Measurements from ENCODE around the gene TRPT1.
A peak's percentile ranks its signal among the peaks of the same experiment; 100 is the strongest.

DNA sequence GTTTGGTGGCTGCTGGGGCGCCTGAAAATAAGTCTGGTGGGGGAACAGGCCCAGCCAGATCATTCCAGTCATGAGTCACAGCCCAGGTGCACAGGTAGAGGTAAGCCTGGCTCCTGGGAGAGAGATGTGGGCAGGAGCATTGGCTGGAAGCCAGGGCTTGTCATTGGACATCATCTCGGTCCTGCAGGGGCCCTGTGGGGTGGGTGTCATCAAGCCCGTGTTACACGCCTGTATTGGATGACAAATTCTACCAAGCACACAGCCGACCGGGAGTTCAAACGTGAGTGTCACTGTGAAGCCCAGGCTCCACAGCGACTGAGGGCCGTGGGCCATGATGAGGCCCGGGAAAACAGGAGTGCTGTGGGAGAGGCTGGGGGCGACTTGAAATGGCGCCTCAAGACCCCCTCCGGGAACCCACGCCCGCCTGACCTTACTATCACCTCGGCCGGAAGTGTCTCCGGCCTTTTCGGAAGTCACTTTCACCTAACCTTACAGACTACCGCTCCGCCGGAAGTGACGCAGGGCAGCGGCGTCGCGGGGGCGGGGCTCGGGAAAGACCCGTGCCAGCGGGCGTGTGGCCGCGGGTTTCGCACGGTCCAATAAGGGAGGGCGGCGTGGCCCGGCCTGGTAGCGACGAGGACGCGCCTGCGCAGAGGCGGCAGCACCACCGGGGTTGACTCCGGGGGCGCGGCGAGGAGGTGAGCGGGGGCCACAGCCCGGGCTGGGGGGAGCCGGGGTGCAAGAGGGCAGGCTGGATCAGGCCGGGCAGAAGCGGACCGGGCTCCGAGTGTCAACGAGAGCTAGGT lies 14.7 kb upstream of the TRPT1 start, which contains the start of gene FKBP2:
- TF ChIP-seq, protein P1, sequence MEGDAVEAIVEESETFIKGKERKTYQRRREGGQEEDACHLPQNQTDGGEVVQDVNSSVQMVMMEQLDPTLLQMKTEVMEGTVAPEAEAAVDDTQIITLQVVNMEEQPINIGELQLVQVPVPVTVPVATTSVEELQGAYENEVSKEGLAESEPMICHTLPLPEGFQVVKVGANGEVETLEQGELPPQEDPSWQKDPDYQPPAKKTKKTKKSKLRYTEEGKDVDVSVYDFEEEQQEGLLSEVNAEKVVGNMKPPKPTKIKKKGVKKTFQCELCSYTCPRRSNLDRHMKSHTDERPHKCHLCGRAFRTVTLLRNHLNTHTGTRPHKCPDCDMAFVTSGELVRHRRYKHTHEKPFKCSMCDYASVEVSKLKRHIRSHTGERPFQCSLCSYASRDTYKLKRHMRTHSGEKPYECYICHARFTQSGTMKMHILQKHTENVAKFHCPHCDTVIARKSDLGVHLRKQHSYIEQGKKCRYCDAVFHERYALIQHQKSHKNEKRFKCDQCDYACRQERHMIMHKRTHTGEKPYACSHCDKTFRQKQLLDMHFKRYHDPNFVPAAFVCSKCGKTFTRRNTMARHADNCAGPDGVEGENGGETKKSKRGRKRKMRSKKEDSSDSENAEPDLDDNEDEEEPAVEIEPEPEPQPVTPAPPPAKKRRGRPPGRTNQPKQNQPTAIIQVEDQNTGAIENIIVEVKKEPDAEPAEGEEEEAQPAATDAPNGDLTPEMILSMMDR (IDR thresholded peaks at IDR 0.05) = no peak
- no peak for TF ChIP-seq EP300 (IDR thresholded peaks at IDR 0.05)
- TF ChIP-seq POLR2AphosphoS5 (IDR thresholded peaks at IDR 0.05) = peak; percentile 96
